Upper lobe of left lung (tissue), 4 donors: ENCODE measurements around the gene ATN1.

Source experiments
- CTCF ChIP-seq, 6 experiments: fragments of 450-650 bp in 4 of 6; fragments of 200-600 bp in 2 of 6; sonication (generic) in 2 of 6; IDR thresholded peaks; one replicate each; pipeline ENCODE4 v1.5.1; 2016 to 2019; ENCODE audit warnings: antibody characterized with exemption in 6 of 6
- POLR2A ChIP-seq, 4 donors: fragments of 450-650 bp; IDR thresholded peaks; one replicate each; pipeline ENCODE4 v1.5.1; 2016 to 2017; ENCODE audit warnings: antibody characterized with exemption in 4 of 4, mild to moderate bottlenecking in 2 of 4
- POLR2AphosphoS5 ChIP-seq, 2 donors: sonication (generic); formaldehyde crosslinking; IDR thresholded peaks; one replicate each; pipeline ENCODE4 v1.5.1; 2017; ENCODE audit warnings: antibody characterized with exemption in 2 of 2

GRCh38 chr12:6944381-6945186, 16.8 kb downstream of the ATN1 start:
- TF ChIP-seq CTCF (IDR thresholded peaks at IDR 0.05) (peak; percentile 81 to 98 (median 98)), POLR2AphosphoS5 (IDR thresholded peaks at IDR 0.05) (peak; percentile 72 to 81), POLR2A (IDR thresholded peaks at IDR 0.05) (peak in 1 of 4 donors; percentile 23)
